MCF 10A (cell line): ENCODE measurements around the gene TMEM163. TPM values are rescaled to one million over a fixed set of nuclear protein-coding genes. Genes with fewer than 3 reads are reported as not detected.
A peak's percentile ranks its signal among the peaks of the same experiment; 100 is the strongest.

Experiments
- Bru-seq: library from RNA; stranded (reverse); fragments of 400-500 nt; gene quantifications from one replicate; lab custom pipeline; 2021; lab: Mats Ljungman, UMichigan
- BruChase-seq, 2 experiments: library from RNA; stranded (reverse); fragments of 400-500 nt; gene quantifications; one replicate each; lab custom pipeline; 2021; lab: Mats Ljungman, UMichigan
- BruUV-seq: library from RNA; stranded (reverse); fragments of 400-500 nt; replicated peaks from 2 replicates; lab custom pipeline; 2021; lab: Mats Ljungman, UMichigan
- CTCF ChIA-PET: fragments of 300-600 bp; sonication (Branson Sonifier 250); formaldehyde crosslinking; extraction: SDS; loops from one replicate; lab custom pipeline; 2021; ENCODE audit warnings: antibody characterized with exemption, inconsistent platforms; lab: Yijun Ruan, JAX
- POLR2A ChIA-PET: fragments of 300-600, 350-650 bp; sonication (Branson Sonifier 250); formaldehyde crosslinking; extraction: SDS; loops from one replicate; lab custom pipeline; 2020; ENCODE audit warnings: antibody characterized with exemption, inconsistent platforms; lab: Yijun Ruan, JAX
- DNase-seq: peaks from one replicate; pipeline ENCODE4 v3.0.0-alpha.2; 2018; ENCODE audit not compliant: unreplicated experiment
- H3K27ac Mint-ChIP-seq: one replicate; pipeline ENCODE4 v1.8.0; 2022; ENCODE audit warnings: mild to moderate bottlenecking, low read depth, mixed read lengths; ENCODE audit not compliant: unreplicated experiment
- H3K27me3 Mint-ChIP-seq: one replicate; pipeline ENCODE4 v1.8.0; 2022; ENCODE audit warnings: mixed read lengths; ENCODE audit not compliant: insufficient read depth, unreplicated experiment
- H3K36me3 Mint-ChIP-seq: one replicate; pipeline ENCODE4 v1.8.0; 2022; ENCODE audit warnings: mild to moderate bottlenecking, moderate library complexity, mixed read lengths; ENCODE audit not compliant: insufficient read depth, unreplicated experiment
- H3K4me1 Mint-ChIP-seq: one replicate; pipeline ENCODE4 v1.8.0; 2022; ENCODE audit warnings: mixed read lengths; ENCODE audit not compliant: insufficient read depth, unreplicated experiment
- H3K4me3 Mint-ChIP-seq: one replicate; pipeline ENCODE4 v1.8.0; 2022; ENCODE audit warnings: mild to moderate bottlenecking, moderate library complexity, mixed read lengths; ENCODE audit not compliant: unreplicated experiment
- H3K9me3 Mint-ChIP-seq: one replicate; pipeline ENCODE4 v1.8.0; 2022; ENCODE audit warnings: mixed read lengths; ENCODE audit not compliant: unreplicated experiment
- intact Hi-C: fragments of 100-400 bp; cut with micrococcal nuclease; formaldehyde crosslinking; loops from 2 replicates; pipeline ENCODE4 v1.14.1; 2022
- long read RNA-seq: library from polyadenylated mRNA; stranded (forward); transcript quantifications from one replicate; pipeline ENCODE4 v2.0.0, GENCODE V29; 2022
- total RNA-seq: library from RNA; stranded (reverse); gene quantifications from 2 replicates; pipeline ENCODE4 v1.2.3, GENCODE V29; 2022
- TF ChIP-seq, protein P1 (sequence below): fragments of 200-600 bp; IDR thresholded peaks from one replicate; pipeline ENCODE4 v1.8.0; 2022; ENCODE audit warnings: antibody characterized with exemption, mild to moderate bottlenecking; ENCODE audit not compliant: unreplicated experiment

The TMEM163 gene
- total RNA-seq (not detected in 2 replicates), Bru-seq, nascent RNA (percentile 6 among the genes with signal in this experiment), BruChase-seq, experiment 1, labeled RNA remaining after a 6-hour chase (percentile 7 among the genes with signal in this experiment), BruChase-seq, experiment 2, labeled RNA remaining after a 2-hour chase (percentile 4 among the genes with signal in this experiment)
- long read RNA-seq, result 0 reads

DNA sequence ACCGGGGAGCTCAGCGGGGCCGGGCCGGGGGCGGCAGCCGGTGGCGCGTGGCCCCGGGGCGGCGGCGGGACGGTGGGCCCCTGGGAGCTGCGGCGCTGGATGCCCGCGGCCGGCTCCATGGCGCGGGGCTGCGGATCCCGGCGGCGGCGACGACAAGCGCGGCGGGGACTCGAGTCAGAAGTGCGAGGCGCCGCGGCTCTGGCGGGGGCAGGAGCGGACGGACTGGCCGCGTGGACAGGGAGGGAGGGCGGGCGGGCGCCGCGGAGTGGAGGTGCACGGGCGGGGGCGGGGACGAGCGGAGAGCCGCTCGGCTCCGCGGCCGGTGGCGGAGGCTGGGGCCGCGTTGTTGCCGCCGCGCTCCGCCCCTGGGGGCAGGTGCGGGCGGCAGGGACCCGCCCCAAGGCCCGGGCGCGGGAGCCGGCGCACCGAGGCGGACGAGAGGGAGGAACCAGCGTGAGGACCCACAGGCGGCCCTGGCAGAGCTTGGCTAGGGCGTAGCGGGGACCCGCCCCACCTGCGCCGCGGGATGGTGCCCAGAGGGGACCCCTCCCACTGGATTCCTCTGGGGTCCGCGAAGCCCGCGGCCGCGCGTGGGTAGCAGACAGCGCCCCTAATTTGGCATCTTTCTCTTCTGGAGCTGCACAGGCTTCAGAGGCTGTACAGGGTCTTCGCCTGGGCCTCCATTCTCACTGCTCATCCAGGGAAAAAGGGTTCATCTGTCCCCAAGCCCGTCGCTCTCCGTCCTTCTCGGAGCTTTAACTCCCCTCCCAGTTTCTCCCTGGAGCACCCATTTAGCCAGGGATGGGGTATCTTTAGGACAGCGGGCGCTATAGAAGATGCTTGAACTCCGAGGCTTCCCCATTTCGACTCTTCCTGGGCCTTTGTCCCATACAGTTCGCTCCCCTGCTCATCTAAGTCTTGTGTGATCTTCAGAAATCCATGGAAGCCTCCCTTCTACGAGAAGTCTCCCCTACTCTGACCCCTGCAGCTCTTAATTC lies at the start of gene TMEM163:
Gene TMEM163 (minus strand): TSS at position 184 of the 998 bp plus-strand sequence.
- ChIA-PET CTCF (interaction anchor here (0.6 kb wide), 1 partner anchor 135 kb away, joined by 4 read pairs; no protein-coding TSS in a partner anchor), POLR2A (interaction anchor here (0.6 kb wide), 1 partner anchor 141 kb away, joined by 3 read pairs; no protein-coding TSS in a partner anchor)
- intact Hi-C loops, result no loop called here
- Mint-ChIP-seq H3K4me1 (no peaks in the 10 kb centered on the region), H3K27me3 (peaks cover 51% of the 10 kb centered on the region), H3K9me3 (no peaks in the 10 kb centered on the region), H3K27ac (no peak within 1 kb of the TSS), H3K36me3 (no peaks in the 10 kb centered on the region), H3K4me3 (peak within 1 kb of the TSS; percentile 39)
- no peak for DNase-seq
- TF ChIP-seq, protein P1, sequence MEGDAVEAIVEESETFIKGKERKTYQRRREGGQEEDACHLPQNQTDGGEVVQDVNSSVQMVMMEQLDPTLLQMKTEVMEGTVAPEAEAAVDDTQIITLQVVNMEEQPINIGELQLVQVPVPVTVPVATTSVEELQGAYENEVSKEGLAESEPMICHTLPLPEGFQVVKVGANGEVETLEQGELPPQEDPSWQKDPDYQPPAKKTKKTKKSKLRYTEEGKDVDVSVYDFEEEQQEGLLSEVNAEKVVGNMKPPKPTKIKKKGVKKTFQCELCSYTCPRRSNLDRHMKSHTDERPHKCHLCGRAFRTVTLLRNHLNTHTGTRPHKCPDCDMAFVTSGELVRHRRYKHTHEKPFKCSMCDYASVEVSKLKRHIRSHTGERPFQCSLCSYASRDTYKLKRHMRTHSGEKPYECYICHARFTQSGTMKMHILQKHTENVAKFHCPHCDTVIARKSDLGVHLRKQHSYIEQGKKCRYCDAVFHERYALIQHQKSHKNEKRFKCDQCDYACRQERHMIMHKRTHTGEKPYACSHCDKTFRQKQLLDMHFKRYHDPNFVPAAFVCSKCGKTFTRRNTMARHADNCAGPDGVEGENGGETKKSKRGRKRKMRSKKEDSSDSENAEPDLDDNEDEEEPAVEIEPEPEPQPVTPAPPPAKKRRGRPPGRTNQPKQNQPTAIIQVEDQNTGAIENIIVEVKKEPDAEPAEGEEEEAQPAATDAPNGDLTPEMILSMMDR, result no peak
- no TSS peak for BruUV-seq

DNA sequence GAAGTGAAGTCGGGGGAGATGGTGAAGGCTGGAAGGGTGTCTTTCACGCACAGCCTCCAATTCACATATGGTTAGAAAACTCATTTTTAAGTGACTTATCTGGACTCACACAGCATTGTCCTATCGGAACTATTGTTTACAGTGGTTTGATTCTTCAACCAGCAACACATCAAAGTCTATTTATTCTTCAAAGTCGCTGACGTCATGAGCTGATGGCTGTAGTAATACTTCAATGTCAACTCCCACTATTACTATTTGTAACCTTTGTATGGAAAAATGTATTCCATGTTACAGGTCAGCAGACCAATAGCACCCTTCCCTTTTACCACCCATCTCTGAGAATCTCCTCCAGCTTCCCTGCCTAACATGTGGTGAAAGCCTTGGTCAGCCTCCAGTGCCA lies 47.8 kb upstream of the TMEM163 start:
- ChIA-PET POLR2A (no interaction called here), CTCF (no interaction called here)
- Mint-ChIP-seq H3K27me3 (no peaks in the 10 kb centered on the region), H3K36me3 (no peaks in the 10 kb centered on the region), H3K9me3 (no peaks in the 10 kb centered on the region), H3K27ac (no peak overlapping the region), H3K4me1 (no peaks in the 10 kb centered on the region), H3K4me3 (no peak overlapping the region)
- no TSS peak for BruUV-seq
- no peak for DNase-seq
- intact Hi-C loops, result no loop called here
- TF ChIP-seq, protein P1, result no peak

DNA sequence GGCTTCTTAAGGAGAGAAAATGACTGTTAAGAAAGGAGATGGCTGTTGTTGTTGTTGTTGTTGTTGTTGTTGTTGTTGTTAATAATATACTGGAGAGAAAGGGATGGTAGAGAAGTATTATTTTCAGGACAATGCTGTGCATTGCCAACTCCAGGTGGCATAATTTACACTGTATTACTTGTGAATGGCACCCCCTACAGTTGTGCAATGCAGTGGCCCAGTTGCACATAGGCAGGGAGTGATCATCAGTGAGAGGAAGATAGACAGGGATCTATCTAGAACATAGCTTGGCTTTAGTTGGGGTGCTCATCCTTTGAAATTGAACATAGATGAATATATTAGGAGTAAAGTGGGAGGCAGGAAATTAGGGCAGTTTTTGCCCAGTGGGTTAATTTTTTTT lies 47.2 kb upstream of the TMEM163 start:
- Mint-ChIP-seq H3K4me1 (no peaks in the 10 kb centered on the region), H3K4me3 (no peak overlapping the region), H3K27me3 (no peaks in the 10 kb centered on the region), H3K27ac (no peak overlapping the region), H3K36me3 (no peaks in the 10 kb centered on the region), H3K9me3 (no peaks in the 10 kb centered on the region)
- intact Hi-C loops, result no loop called here
- TF ChIP-seq, protein P1, result no peak
- CTCF ChIA-PET, result no interaction called here
- BruUV-seq, result no TSS peak
- no peak for DNase-seq
- POLR2A ChIA-PET, result no interaction called here

DNA sequence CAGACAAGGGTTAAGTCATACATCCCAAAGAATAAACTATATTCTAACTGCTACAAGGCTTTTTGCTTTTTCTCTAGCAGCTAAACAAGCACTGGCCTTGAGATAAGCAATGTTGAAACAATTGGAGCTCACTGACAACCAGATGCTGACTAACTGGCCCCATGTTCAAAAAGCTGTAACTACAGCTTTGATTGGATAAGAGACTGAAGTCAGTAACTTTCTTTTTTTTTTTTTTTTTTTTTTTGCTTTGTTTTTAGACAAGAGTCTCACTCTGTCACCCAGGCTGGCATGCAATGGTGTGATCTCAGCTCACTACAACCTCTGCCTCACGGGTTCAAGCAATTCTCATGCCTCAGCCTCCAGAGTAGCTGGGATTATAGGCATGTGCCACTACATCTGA lies 45.4 kb upstream of the TMEM163 start:
- Mint-ChIP-seq H3K27ac (no peak overlapping the region), H3K36me3 (no peaks in the 10 kb centered on the region), H3K4me1 (no peaks in the 10 kb centered on the region), H3K27me3 (peaks cover 11% of the 10 kb centered on the region), H3K4me3 (no peak overlapping the region), H3K9me3 (no peaks in the 10 kb centered on the region)
- intact Hi-C loops, result no loop called here
- CTCF ChIA-PET, result interaction anchor here (1.0 kb wide), 1 partner anchor 12 kb away, joined by 3 read pairs; no protein-coding TSS in a partner anchor
- no peak for DNase-seq
- TF ChIP-seq, protein P1, result no peak
- BruUV-seq, result no TSS peak
- POLR2A ChIA-PET, result no interaction called here
